Upper lobe of left lung (tissue), 6 donors: ENCODE measurements around the gene MCF2L. TPM values are rescaled to one million over a fixed set of nuclear protein-coding genes. Genes with fewer than 3 reads are reported as not detected.
A peak's percentile ranks its signal among the peaks of the same experiment; 100 is the strongest.

ENCODE experiments used
- ATAC-seq, 2 donors: fragments of 200-7000 bp; cut with Tn5 transposase; one replicate each; pipeline ENCODE4 v1.9.1; 2022; ENCODE audit warnings: mild to moderate bottlenecking in 2 of 2, moderate library complexity in 2 of 2; ENCODE audit not compliant: low FRiP score in 2 of 2
- DNase-seq, 2 donors: peaks; one replicate each; pipeline ENCODE4 v3.0.0-alpha.2; 2019 to 2020
- H3K27ac ChIP-seq, 4 donors: fragments of 200-600 bp; sonication (generic); one replicate each; pipeline ENCODE4 v1.5.1; 2016 to 2019
- H3K27me3 ChIP-seq, 4 donors: fragments of 200-600 bp; sonication (generic); one replicate each; pipeline ENCODE4 v1.5.1; 2017 to 2019
- H3K36me3 ChIP-seq, 4 donors: fragments of 200-600 bp; sonication (generic); one replicate each; pipeline ENCODE4 v1.5.1; 2016 to 2019
- H3K4me1 ChIP-seq, 4 donors: fragments of 200-600 bp; sonication (generic); one replicate each; pipeline ENCODE4 v1.5.1; 2018 to 2019
- H3K4me3 ChIP-seq, 4 donors: fragments of 200-600 bp; sonication (generic); one replicate each; pipeline ENCODE4 v1.5.1; 2017 to 2019; ENCODE audit warnings: mild to moderate bottlenecking in 2 of 4, moderate library complexity in 1 of 4
- H3K9me3 ChIP-seq, 4 donors: fragments of 200-600 bp; sonication (generic); one replicate each; pipeline ENCODE4 v1.5.1; 2018 to 2019
- EP300 ChIP-seq, 4 donors: sonication (generic); formaldehyde crosslinking; IDR thresholded peaks; one replicate each; pipeline ENCODE4 v1.5.1; 2017; ENCODE audit warnings: antibody characterized with exemption in 4 of 4, control low read depth in 2 of 4
- POLR2A ChIP-seq, 4 donors: fragments of 450-650 bp; IDR thresholded peaks; one replicate each; pipeline ENCODE4 v1.5.1; 2016 to 2017; ENCODE audit warnings: antibody characterized with exemption in 4 of 4, mild to moderate bottlenecking in 2 of 4
- POLR2AphosphoS5 ChIP-seq, 2 donors: sonication (generic); formaldehyde crosslinking; IDR thresholded peaks; one replicate each; pipeline ENCODE4 v1.5.1; 2017; ENCODE audit warnings: antibody characterized with exemption in 2 of 2
- WGBS, 2 donors: methylation state at CpG; one replicate each; pipeline ENCODE4 v1.1.5; 2017 to 2018; 5-methylcytosine and 5-hydroxymethylcytosine counted together
- total RNA-seq, 6 donors: library from RNA; depleted of rRNA in 4 of 6; stranded (reverse); fragments of >200 nt in 4 of 6; gene quantifications; one replicate each; pipeline versions ENCODE4 v1.1.0 to v1.2.1, GENCODE V29; 2016 to 2021
- TF ChIP-seq, protein P1 (sequence below), 6 experiments: fragments of 450-650 bp in 4 of 6; fragments of 200-600 bp in 2 of 6; sonication (generic) in 2 of 6; IDR thresholded peaks; one replicate each; pipeline ENCODE4 v1.5.1; 2016 to 2019; ENCODE audit warnings: antibody characterized with exemption in 6 of 6
- donor health status: DM: no; HTN: no; CAD: no; lungs with moderate emphysema.
- donor health status: DM: no; HTN: yes; CAD: no; lungs with severe emphysema.

Gene MCF2L
- total RNA-seq, 6 donors from 2014 or later = 14.3 to 99.5 (median 53.1) TPM

DNA sequence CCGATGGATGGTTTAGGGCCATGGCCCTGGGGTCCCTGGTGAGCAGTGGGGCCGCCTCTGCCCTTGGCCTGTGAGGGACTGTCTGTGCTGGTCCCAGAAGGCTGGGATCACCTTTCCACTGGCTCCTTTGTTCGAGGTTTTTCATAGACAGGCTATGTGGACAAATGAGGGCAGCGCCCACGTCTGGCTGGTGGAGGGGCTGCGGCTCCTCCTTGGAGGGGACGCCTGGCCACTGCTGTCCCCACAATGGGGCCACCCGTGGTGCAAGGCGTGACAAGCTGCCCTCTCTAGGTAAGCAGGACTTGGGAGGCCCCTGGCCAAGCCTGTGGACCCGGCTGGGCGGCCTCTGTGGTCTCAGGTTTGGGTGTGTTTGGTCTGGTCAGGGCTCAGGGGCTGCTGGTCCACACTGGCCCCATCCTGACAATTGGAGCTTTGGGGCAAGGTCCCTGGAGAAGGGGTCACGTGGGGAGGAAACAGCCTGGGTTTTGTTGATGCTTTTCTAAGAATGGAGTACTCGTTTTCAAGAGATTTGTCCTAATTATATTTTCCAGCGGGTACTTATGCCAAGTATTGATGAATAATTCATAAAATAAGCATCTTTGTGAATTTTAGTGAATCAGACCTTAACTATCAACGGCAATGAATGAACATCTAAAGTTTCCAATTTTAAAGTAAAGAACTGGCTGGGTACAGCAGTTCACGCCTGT, 33.3 kb downstream of the MCF2L start:
- peak in 1 of 2 donors; percentile 74 for DNase-seq
- TF ChIP-seq POLR2AphosphoS5 (IDR thresholded peaks at IDR 0.05) (no peak), EP300 (IDR thresholded peaks at IDR 0.05) (no peak), POLR2A (IDR thresholded peaks at IDR 0.05) (no peak)
- TF ChIP-seq, protein P1, sequence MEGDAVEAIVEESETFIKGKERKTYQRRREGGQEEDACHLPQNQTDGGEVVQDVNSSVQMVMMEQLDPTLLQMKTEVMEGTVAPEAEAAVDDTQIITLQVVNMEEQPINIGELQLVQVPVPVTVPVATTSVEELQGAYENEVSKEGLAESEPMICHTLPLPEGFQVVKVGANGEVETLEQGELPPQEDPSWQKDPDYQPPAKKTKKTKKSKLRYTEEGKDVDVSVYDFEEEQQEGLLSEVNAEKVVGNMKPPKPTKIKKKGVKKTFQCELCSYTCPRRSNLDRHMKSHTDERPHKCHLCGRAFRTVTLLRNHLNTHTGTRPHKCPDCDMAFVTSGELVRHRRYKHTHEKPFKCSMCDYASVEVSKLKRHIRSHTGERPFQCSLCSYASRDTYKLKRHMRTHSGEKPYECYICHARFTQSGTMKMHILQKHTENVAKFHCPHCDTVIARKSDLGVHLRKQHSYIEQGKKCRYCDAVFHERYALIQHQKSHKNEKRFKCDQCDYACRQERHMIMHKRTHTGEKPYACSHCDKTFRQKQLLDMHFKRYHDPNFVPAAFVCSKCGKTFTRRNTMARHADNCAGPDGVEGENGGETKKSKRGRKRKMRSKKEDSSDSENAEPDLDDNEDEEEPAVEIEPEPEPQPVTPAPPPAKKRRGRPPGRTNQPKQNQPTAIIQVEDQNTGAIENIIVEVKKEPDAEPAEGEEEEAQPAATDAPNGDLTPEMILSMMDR (IDR thresholded peaks at IDR 0.05) = peak in 3 of 6 experiments; percentile 26 to 44 (median 31)
- H3K27ac ChIP-seq = peak overlapping the region in 2 of 4 donors; percentile 18 to 23
- H3K4me1 ChIP-seq = peaks cover 2 to 25% (median 14%) of the 10 kb centered on the region in 4 donors
- ATAC-seq = peak in 1 of 2 donors; percentile 3
- 60 to 63% methylated on average over 11 to 16 of the region's 16 CpGs for WGBS, 2 donors
- peak overlapping the region in 3 of 4 donors; percentile 35 to 46 (median 43) for H3K4me3 ChIP-seq
- H3K36me3 ChIP-seq = peaks cover 0 to 12% (median 3%) of the 10 kb centered on the region in 4 donors
- no peaks in the 10 kb centered on the region for H3K9me3 ChIP-seq
- no peaks in the 10 kb centered on the region for H3K27me3 ChIP-seq

DNA sequence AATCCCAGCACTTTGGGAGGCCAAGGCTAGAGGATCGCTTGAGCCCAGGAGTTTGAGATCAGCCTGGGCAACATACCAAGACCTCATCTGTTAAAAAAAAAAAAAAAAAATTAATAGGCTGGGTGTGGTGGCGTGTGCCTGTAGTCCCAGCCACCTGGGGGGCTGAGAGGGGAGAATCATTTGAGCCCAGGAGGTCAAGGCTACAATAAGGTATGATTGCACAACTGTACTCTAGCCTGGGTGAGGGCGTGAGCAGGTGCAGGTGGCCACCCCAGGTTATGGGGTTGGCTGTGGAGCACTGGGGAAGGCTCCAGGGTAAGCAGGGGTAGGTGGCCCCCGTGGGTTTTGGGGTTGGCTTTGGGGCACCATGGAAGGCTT, 33.9 kb downstream of the MCF2L start:
- no peak for ATAC-seq
- WGBS, 2 donors = 88 to 89% methylated on average over 4 of the region's 4 CpGs

GRCh38 chr13:113004126-113004525, 35.1 kb downstream of the MCF2L start:
- Histone ChIP-seq H3K27ac (no peak overlapping the region), H3K4me1 (peaks cover 0 to 18% (median 8%) of the 10 kb centered on the region in 4 donors), H3K9me3 (no peaks in the 10 kb centered on the region), H3K36me3 (peaks cover 0 to 12% (median 3%) of the 10 kb centered on the region in 4 donors), H3K4me3 (no peak overlapping the region), H3K27me3 (no peaks in the 10 kb centered on the region)
- DNase-seq = peak in 1 of 2 donors; percentile 61
- TF ChIP-seq POLR2AphosphoS5 (IDR thresholded peaks at IDR 0.05) = no peak
- TF ChIP-seq, protein P1 (IDR thresholded peaks at IDR 0.05) = no peak
- no peak for TF ChIP-seq POLR2A (IDR thresholded peaks at IDR 0.05)
- no peak for TF ChIP-seq EP300 (IDR thresholded peaks at IDR 0.05)
- 86 to 92% methylated on average over 2 to 14 of the region's 14 CpGs for WGBS, 2 donors
- no peak for ATAC-seq

More for the DNA sequence above, 33.9 kb downstream of the MCF2L start:
- TF ChIP-seq EP300 (IDR thresholded peaks at IDR 0.05) (no peak), POLR2AphosphoS5 (IDR thresholded peaks at IDR 0.05) (no peak)
- peaks cover 0 to 20% (median 8%) of the 10 kb centered on the region in 4 donors for H3K4me1 ChIP-seq
- no peaks in the 10 kb centered on the region for H3K9me3 ChIP-seq
- no peak for DNase-seq
- H3K4me3 ChIP-seq = no peak overlapping the region
- H3K36me3 ChIP-seq = peaks cover 0 to 12% (median 3%) of the 10 kb centered on the region in 4 donors
- no peak overlapping the region for H3K27ac ChIP-seq
- H3K27me3 ChIP-seq = no peaks in the 10 kb centered on the region

DNA sequence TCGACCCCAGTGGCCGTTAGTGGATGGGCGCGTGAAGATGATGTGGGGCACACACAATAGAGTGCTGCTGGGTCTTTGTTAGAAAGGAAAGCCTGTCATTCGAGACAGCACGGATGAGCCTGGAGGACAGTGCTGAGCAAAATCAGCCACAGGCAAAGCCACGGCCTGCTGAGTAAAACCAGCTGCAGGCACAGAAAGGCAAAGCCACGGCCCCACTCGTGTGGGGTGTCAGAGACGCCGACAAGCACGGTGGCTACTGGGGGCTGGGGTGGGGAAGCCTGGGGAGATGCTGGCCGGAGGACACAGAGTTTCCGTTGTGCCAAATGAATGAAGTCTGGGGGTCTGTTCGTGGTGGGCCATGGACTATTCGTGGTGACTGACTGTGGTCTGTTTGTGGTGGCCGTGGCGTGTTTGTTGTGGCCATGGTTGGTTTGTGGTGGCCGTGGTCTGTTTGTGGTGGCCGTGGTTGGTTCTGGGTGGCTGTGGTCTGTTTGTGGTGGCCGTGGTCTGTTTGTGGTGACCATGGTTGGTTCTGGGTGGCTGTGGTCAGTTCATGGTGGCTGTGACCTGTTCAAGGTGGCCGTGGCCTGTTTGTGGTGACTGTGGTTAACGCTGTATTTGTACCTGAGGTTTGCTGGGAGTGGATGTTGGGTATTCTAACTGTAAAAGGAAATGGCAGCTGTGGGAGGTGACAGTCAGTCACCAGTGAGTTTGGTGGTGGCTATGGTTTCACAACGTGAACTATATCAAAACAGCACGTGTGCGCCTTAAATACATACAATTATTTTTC, 36.3 kb downstream of the MCF2L start:
- TF ChIP-seq, protein P1 (IDR thresholded peaks at IDR 0.05) = no peak
- TF ChIP-seq EP300 (IDR thresholded peaks at IDR 0.05) (no peak), POLR2A (IDR thresholded peaks at IDR 0.05) (no peak), POLR2AphosphoS5 (IDR thresholded peaks at IDR 0.05) (no peak)
- 81 to 84% methylated on average over 24 to 26 of the region's 26 CpGs for WGBS, 2 donors
- H3K27me3 ChIP-seq = no peaks in the 10 kb centered on the region
- H3K4me1 ChIP-seq = peaks cover 4 to 25% (median 12%) of the 10 kb centered on the region in 4 donors
- peaks cover 0 to 12% (median 3%) of the 10 kb centered on the region in 4 donors for H3K36me3 ChIP-seq
- no peak overlapping the region for H3K4me3 ChIP-seq
- no peaks in the 10 kb centered on the region for H3K9me3 ChIP-seq
- ATAC-seq (no peak), DNase-seq (peak in 1 of 2 donors; percentile 23)
- H3K27ac ChIP-seq = no peak overlapping the region

- no peak for TF ChIP-seq POLR2A (IDR thresholded peaks at IDR 0.05)
- TF ChIP-seq, protein P1 (IDR thresholded peaks at IDR 0.05) = no peak
- Histone ChIP-seq H3K4me1 (peaks cover 3 to 22% (median 13%) of the 10 kb centered on the region in 4 donors), H3K9me3 (no peaks in the 10 kb centered on the region), H3K27ac (no peak overlapping the region), H3K4me3 (no peak overlapping the region), H3K36me3 (peaks cover 0 to 15% (median 3%) of the 10 kb centered on the region in 4 donors), H3K27me3 (no peaks in the 10 kb centered on the region)
- no peak for ATAC-seq
- DNase-seq = peak in 1 of 2 donors; percentile 66
- 92 to 94% methylated on average over 8 to 15 of the region's 15 CpGs for WGBS, 2 donors
These were observed 37.0 kb downstream of the MCF2L start for GRCh38 chr13:113005997-113006396.
